ENCODE results near the gene RDH8. TPM values are rescaled to one million over a fixed set of nuclear protein-coding genes. Genes with fewer than 3 reads are reported as not detected.

RDH8 gene
- total RNA-seq, 1 donor from 2014 or later = not detected

GRCh38 chr19:10010247-10010691, 3.0 kb upstream of the RDH8 start, which contains the start of gene COL5A3:
COL5A3 (minus strand) TSS chr19:10010504; CDS start chr19:10010385, 119 bp downstream.
- no peak for TF ChIP-seq CTCF (IDR thresholded peaks at IDR 0.05; ENCODE audit: insufficient read depth, low read length, poor library complexity, severe bottlenecking)
- H3K36me3 ChIP-seq (ENCODE audit: control insufficient read depth, insufficient read depth, low read length) = no peaks in the 10 kb centered on the region
- no peak for DNase-seq (ENCODE audit: low read depth)
- no peak within 1 kb of the TSS for H3K4me3 ChIP-seq (ENCODE audit: low read depth, low read length)
- peaks cover 28% of the 10 kb centered on the region for H3K27me3 ChIP-seq (ENCODE audit: control insufficient read depth, insufficient read depth, low read length)

- no peak for TF ChIP-seq CTCF (IDR thresholded peaks at IDR 0.05; ENCODE audit: insufficient read depth, low read length, poor library complexity, severe bottlenecking)
- Histone ChIP-seq H3K4me3 (ENCODE audit: low read depth, low read length) (no peak overlapping the region), H3K36me3 (ENCODE audit: control insufficient read depth, insufficient read depth, low read length) (no peaks in the 10 kb centered on the region), H3K27me3 (ENCODE audit: control insufficient read depth, insufficient read depth, low read length) (peaks cover 28% of the 10 kb centered on the region)
- no peak for DNase-seq (ENCODE audit: low read depth)
These were observed 2.3 kb upstream of the RDH8 start for GRCh38 chr19:10010939-10011338.

- no peak for DNase-seq (ENCODE audit: low read depth)
- peaks cover 28% of the 10 kb centered on the region for H3K27me3 ChIP-seq (ENCODE audit: control insufficient read depth, insufficient read depth, low read length)
- no peak for TF ChIP-seq CTCF (IDR thresholded peaks at IDR 0.05; ENCODE audit: insufficient read depth, low read length, poor library complexity, severe bottlenecking)
- no peak overlapping the region for H3K4me3 ChIP-seq (ENCODE audit: low read depth, low read length)
- no peaks in the 10 kb centered on the region for H3K36me3 ChIP-seq (ENCODE audit: control insufficient read depth, insufficient read depth, low read length)
These were observed 1.3 kb upstream of the RDH8 start for GRCh38 chr19:10011974-10012373.

GRCh38 chr19:10013834-10014618, 743 bp downstream of the RDH8 start:
- no peak overlapping the region for H3K4me3 ChIP-seq (ENCODE audit: low read depth, low read length)
- H3K27me3 ChIP-seq (ENCODE audit: control insufficient read depth, insufficient read depth, low read length) = peaks cover 23% of the 10 kb centered on the region
- H3K36me3 ChIP-seq (ENCODE audit: control insufficient read depth, insufficient read depth, low read length) = no peaks in the 10 kb centered on the region
- no peak for DNase-seq (ENCODE audit: low read depth)
- TF ChIP-seq CTCF (IDR thresholded peaks at IDR 0.05; ENCODE audit: insufficient read depth, low read length, poor library complexity, severe bottlenecking) = no peak

GRCh38 chr19:10018263-10018662, 5.0 kb downstream of the RDH8 start:
- Histone ChIP-seq H3K27me3 (ENCODE audit: control insufficient read depth, insufficient read depth, low read length) (peaks cover 2% of the 10 kb centered on the region), H3K36me3 (ENCODE audit: control insufficient read depth, insufficient read depth, low read length) (no peaks in the 10 kb centered on the region), H3K4me3 (ENCODE audit: low read depth, low read length) (no peak overlapping the region)
- no peak for DNase-seq (ENCODE audit: low read depth)
- no peak for TF ChIP-seq CTCF (IDR thresholded peaks at IDR 0.05; ENCODE audit: insufficient read depth, low read length, poor library complexity, severe bottlenecking)

GRCh38 chr19:10018786-10019185, 5.5 kb downstream of the RDH8 start:
- no peak for TF ChIP-seq CTCF (IDR thresholded peaks at IDR 0.05; ENCODE audit: insufficient read depth, low read length, poor library complexity, severe bottlenecking)
- Histone ChIP-seq H3K36me3 (ENCODE audit: control insufficient read depth, insufficient read depth, low read length) (no peaks in the 10 kb centered on the region), H3K27me3 (ENCODE audit: control insufficient read depth, insufficient read depth, low read length) (peaks cover 2% of the 10 kb centered on the region), H3K4me3 (ENCODE audit: low read depth, low read length) (no peak overlapping the region)
- DNase-seq (ENCODE audit: low read depth) = no peak
